SK-N-MC (cell line): ENCODE measurements around the gene C16orf87.

Experiments used
- DNase-seq: peaks from one replicate; pipeline ENCODE4 v3.0.0-alpha.2; 2011; ENCODE audit warnings: low read depth, low spot score
- H3K27ac ChIP-seq: fragments of 200-600 bp; sonication (generic); 2 replicates; pipeline ENCODE4 v1.5.1; 2016; ENCODE audit warnings: mixed run types
- H3K36me3 ChIP-seq: fragments of 200-600 bp; sonication (generic); 2 replicates; pipeline ENCODE4 v1.6.1; 2017; ENCODE audit warnings: antibody characterized with exemption, low read length, mixed read lengths; ENCODE audit not compliant: insufficient read depth
- H3K4me3 ChIP-seq: fragments of 200-600 bp; sonication (generic); 2 replicates; pipeline ENCODE4 v1.5.1; 2016
- H3K9ac ChIP-seq: fragments of 200-600 bp; sonication (generic); 2 replicates; pipeline ENCODE4 v1.8.0; 2017; ENCODE audit warnings: mixed run types, mixed read lengths; ENCODE audit not compliant: insufficient read length
- H3K9me3 ChIP-seq: fragments of 200-600 bp; sonication (generic); 2 replicates; pipeline ENCODE4 v1.6.1; 2017; ENCODE audit warnings: low read depth, mild to moderate bottlenecking, antibody characterized with exemption, low read length, moderate library complexity, mixed read lengths
- EZH2 ChIP-seq: fragments of 200-600 bp; sonication (generic); IDR thresholded peaks from one replicate; pipeline ENCODE4 v1.6.1; 2017; ENCODE audit warnings: antibody characterized with exemption
- FOXP2 ChIP-seq: optimal IDR thresholded peaks from 2 replicates; pipeline ENCODE3; 2011; ENCODE audit warnings: mild to moderate bottlenecking, moderate library complexity; ENCODE audit not compliant: insufficient read depth; ENCODE audit errors: extremely low read length, control extremely low read depth
- POLR2AphosphoS5 ChIP-seq: IDR thresholded peaks from 2 replicates; pipeline ENCODE4 v1.6.1; 2012; ENCODE audit warnings: mild to moderate bottlenecking, low read depth, low read length, borderline replicate concordance

Gene C16orf87

GRCh38 chr16:46858151-46858550 is 27.2 kb upstream of the C16orf87 start:
- Histone ChIP-seq H3K4me3 (no peak overlapping the region), H3K9me3 (no peaks in the 10 kb centered on the region), H3K36me3 (no peaks in the 10 kb centered on the region), H3K9ac (no peak overlapping the region), H3K27ac (no peak overlapping the region)
- DNase-seq, result no peak
- no peak for TF ChIP-seq POLR2AphosphoS5
- TF ChIP-seq EZH2, result no peak

GRCh38 chr16:46857368-46857945 is 26.5 kb upstream of the C16orf87 start:
- DNase-seq, result no peak
- H3K36me3 ChIP-seq, result no peaks in the 10 kb centered on the region
- H3K27ac ChIP-seq, result no peak overlapping the region
- no peak overlapping the region for H3K9ac ChIP-seq
- H3K9me3 ChIP-seq, result no peaks in the 10 kb centered on the region
- TF ChIP-seq POLR2AphosphoS5 (no peak), FOXP2 (no peak), EZH2 (no peak)
- no peak overlapping the region for H3K4me3 ChIP-seq

GRCh38 chr16:46855389-46855788 is 24.4 kb upstream of the C16orf87 start:
- TF ChIP-seq FOXP2, result no peak
- no peak for TF ChIP-seq POLR2AphosphoS5
- TF ChIP-seq EZH2, result no peak
- Histone ChIP-seq H3K27ac (no peak overlapping the region), H3K36me3 (no peaks in the 10 kb centered on the region), H3K9me3 (no peaks in the 10 kb centered on the region), H3K4me3 (no peak overlapping the region), H3K9ac (no peak overlapping the region)
- DNase-seq, result no peak

GRCh38 chr16:46854846-46855245 is 23.9 kb upstream of the C16orf87 start:
- Histone ChIP-seq H3K9me3 (no peaks in the 10 kb centered on the region), H3K27ac (no peak overlapping the region), H3K36me3 (no peaks in the 10 kb centered on the region), H3K4me3 (no peak overlapping the region), H3K9ac (no peak overlapping the region)
- TF ChIP-seq FOXP2 (no peak), EZH2 (no peak), POLR2AphosphoS5 (no peak)
- DNase-seq, result no peak

GRCh38 chr16:46853713-46854443 is 22.9 kb upstream of the C16orf87 start:
- TF ChIP-seq EZH2 (no peak), FOXP2 (no peak), POLR2AphosphoS5 (no peak)
- Histone ChIP-seq H3K27ac (no peak overlapping the region), H3K9me3 (no peaks in the 10 kb centered on the region), H3K36me3 (no peaks in the 10 kb centered on the region), H3K9ac (no peak overlapping the region), H3K4me3 (no peak overlapping the region)
- DNase-seq, result no peak

GRCh38 chr16:46852130-46852529 is 21.1 kb upstream of the C16orf87 start:
- TF ChIP-seq EZH2, result no peak
- TF ChIP-seq POLR2AphosphoS5, result no peak
- TF ChIP-seq FOXP2, result no peak
- Histone ChIP-seq H3K4me3 (no peak overlapping the region), H3K36me3 (no peaks in the 10 kb centered on the region), H3K9ac (no peak overlapping the region), H3K9me3 (no peaks in the 10 kb centered on the region), H3K27ac (no peak overlapping the region)
- no peak for DNase-seq

- H3K36me3 ChIP-seq, result no peaks in the 10 kb centered on the region
- no peak for DNase-seq
- H3K9me3 ChIP-seq, result no peaks in the 10 kb centered on the region
- no peak overlapping the region for H3K27ac ChIP-seq
- TF ChIP-seq FOXP2 (no peak), EZH2 (no peak), POLR2AphosphoS5 (no peak)
- no peak overlapping the region for H3K4me3 ChIP-seq
- no peak overlapping the region for H3K9ac ChIP-seq
Observed at GRCh38 chr16:46850619-46851555, 19.9 kb upstream of the C16orf87 start.
